ENCODE data around the gene PSMD2.

PSMD2 gene

DNA sequence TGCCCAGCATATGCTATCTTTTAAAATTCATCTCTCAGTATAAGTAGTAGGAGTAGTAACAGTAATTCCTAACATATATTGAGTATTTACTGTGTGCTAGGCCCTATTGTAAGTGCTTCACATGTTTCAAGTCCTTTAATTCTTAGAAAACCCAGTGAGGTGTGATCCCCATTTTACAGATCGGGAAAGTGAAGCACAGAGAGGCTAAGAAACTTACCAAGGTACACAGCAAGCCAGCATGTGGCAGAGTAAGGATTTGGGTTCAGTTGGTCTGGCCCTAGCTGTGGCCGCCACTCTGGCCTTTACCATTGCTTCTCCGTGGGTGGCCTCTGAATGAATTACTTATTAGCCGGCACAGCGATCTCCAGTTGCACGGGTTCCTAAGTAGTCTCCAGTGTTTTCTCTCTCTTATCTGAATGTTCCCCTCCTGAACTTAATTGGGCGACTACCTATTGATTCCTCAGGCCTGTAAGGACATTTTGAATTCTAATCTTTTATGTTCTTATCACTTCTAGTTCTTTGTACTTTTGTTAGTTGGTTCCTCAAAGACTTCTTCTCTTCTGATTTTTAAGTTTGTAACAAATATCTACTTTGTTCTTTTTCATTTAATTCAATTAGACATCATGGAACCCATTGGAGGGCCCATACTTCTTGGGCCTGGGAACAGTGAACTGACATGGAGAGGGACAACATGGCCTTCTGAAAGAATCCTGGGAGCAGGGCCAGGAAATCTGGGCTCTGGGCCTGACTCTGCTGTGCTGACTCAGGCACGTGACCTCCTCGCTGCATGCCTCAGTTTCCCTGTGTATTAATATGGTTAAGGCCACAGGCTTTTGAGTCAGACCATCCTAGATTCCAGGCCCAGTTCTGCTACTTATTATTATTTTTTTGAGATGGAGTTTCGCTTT is 50.8 kb downstream of the PSMD2 start:
- peak in 6 of 42 donors; percentile 40 to 72 (median 58) for DNase-seq
- intact Hi-C loops (cut with DNase I): no loop called here

GRCh38 chr3:184350618-184351017 is 51.6 kb downstream of the PSMD2 start:
- intact Hi-C loops (cut with DNase I): no loop called here

DNA sequence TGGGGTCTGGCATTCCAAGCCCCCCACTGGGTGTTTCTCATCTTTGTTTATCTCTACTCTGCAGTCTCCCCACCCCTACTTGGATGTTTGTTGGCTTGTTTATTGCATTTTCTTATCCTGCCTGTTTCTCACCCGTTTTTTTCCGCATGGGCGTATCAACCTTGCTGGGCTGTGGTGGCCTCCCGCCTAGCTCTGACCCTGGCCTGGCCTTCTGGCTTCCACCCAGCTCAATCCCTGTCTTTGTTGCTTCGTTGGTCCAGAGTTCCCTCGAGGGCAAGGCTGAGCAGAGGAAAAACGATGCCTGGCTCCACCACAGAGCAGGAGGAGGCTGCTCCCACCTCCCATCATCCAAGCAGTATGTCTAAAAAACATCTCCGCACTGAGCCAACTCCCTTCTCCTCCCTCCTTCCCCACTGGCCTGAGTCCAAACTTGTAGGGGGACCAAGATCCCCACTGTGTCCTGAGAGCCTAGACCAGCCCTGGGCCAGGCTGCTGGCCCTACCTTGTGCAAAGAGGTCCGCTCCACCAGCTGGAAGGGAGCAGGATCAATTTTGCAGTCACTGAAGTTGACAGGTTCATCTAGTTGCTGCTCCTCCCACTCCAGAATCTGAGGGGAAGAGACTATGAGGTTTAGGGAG is 52.6 kb downstream of the PSMD2 start:
- peak in 3 of 42 donors; percentile 18 to 31 (median 25) for DNase-seq
- intact Hi-C loops (cut with DNase I): no loop called here

More at GRCh38 chr3:184350618-184351017, 51.6 kb downstream of the PSMD2 start:
- DNase-seq: no peak

DNA sequence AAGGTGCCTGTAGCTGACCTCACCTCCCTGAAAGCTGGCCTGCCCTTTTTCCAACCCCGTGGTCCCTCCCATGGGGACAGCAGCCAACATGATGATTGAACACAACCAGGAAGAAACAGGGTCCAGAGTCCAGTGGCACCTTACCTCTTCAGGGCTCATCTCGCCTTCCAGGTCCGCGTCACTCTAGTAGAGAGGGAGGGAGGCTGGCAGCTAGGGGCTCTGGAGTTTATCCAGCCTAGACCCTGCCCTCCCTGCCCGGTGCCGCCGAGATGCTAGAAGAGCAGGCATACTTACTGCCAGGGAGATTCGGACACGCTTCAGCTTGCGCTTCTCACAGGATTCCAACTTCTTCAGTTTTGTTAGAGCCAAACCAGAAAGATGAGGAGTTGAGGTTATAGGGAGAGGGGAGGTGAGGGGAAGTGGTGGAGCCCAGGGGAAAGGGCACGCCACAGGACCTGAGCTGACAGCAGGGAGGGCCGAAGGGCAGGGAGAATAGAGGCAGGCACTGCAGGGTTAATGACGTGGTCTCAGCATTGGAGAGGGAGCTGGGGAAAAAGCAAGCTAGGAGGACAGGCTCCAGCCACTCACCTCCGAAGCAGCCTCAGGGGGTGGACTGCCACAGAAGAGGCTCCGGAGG is 53.2 kb downstream of the PSMD2 start:
- DNase-seq: no peak

GRCh38 chr3:184352897-184353545 is 54.0 kb downstream of the PSMD2 start:
- intact Hi-C loops (cut with DNase I): no loop called here
- DNase-seq: no peak

More for the DNA sequence above, 53.2 kb downstream of the PSMD2 start:
- intact Hi-C loops (cut with DNase I): no loop called here

DNA sequence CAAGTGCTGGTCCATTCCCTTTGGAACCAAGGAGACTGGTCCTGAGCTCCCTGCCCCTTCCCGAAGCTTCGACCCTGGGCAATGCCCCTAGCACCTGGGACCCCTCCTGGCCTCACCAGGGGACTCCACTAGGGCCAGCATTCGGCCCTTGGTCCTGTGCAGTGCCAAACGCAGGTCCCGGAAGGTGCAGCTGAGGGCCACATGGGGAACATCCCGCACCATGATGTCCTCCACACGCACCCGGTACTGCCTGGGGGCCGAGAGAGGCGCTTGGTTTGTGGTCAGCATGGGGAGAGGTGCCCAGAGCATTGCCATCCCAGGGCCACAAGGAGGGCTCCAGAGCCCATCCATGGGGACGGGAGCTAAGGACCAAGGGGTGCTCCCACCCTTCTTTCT is 54.5 kb downstream of the PSMD2 start:
- intact Hi-C loops (cut with DNase I): no loop called here
- DNase-seq: no peak

DNA sequence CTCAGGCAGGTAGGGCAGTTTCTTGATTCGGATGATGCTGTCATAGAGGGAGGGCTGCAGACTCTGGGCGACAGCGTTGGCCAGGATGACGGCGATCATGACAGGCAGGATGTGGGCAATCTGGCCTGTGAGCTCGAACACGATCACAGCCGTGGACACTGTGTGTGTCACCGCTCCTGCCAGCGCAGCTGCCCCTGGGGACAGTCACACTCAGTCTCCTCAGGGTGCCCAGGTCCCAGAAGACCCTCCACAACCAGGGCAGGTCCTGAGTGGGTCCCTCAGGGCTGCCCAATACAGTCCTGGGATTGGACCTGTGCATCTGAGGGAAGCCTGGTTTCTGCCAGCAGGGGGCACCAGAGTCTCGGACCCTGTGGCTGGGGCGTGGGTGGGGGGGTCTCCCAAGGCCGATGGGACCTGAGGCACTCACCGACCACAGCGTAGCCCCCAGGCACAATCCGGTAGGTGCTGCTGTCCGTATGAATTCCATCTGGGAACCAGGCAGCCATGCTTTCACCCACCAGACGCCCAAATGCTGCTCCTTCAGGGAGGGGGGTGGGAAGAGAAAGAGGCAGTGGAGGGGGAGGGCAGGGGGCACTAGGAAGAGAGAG is 55.2 kb downstream of the PSMD2 start:
- peak in 33 of 42 donors; percentile 39 to 88 (median 63) for DNase-seq
- intact Hi-C loops (cut with DNase I): no loop called here

GRCh38 chr3:184354754-184355153 is 55.7 kb downstream of the PSMD2 start:
- intact Hi-C loops (cut with DNase I): no loop called here

DNA sequence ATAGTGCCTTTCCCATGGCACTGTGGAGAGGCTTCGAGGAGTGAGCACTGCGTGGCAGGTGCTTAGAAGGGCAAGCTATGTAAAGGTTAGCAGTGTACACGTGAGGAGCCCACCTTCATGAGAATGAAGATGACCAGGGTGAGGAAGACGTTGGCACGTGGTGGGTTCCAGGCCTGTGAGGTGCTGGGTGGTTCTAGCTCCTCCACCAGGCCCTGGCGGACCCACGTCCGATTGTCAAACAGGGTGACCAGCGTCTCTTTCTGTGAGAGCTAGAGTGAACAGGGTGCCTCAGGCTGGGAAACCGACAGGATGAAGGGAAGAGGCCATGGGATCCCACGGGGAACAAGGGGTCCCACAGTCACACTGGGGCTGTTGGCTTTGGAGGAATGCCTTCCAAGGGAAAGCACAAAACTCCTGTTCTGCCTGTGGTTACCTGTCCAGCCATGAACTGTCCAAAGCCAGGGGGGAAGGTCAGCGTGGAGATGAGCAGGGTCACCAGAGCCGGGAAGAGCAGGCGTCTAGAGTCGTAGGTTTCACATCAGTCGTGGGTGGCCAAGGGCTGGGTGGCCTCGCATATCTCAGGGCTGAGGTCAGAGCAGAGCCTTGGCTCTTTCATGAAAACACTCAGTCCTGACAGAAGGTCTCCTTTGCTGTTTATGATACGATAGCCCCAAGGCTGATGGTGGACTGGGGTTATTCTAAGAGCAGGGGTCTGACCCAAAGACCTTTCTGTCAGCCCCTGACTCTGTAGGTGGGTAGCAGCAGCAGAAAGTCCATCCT is 56.4 kb downstream of the PSMD2 start:
- intact Hi-C loops (cut with DNase I): no loop called here
- DNase-seq: no peak

More at GRCh38 chr3:184354754-184355153, 55.7 kb downstream of the PSMD2 start:
- no peak for DNase-seq

- no peak for DNase-seq
Measured at GRCh38 chr3:184357248-184358123, 58.4 kb downstream of the PSMD2 start.

GRCh38 chr3:184358124-184358767 is 59.2 kb downstream of the PSMD2 start:
- intact Hi-C loops (cut with DNase I): no loop called here
- no peak for DNase-seq

More at GRCh38 chr3:184357248-184358123, 58.4 kb downstream of the PSMD2 start:
- intact Hi-C loops (cut with DNase I): no loop called here

Data from head of caudate nucleus (tissue), 42 donors.